Measurements from ENCODE around the gene SIPA1. TPM values are rescaled to one million over a fixed set of nuclear protein-coding genes. Genes with fewer than 3 reads are reported as not detected.

The SIPA1 gene
- total and polyA plus RNA-seq, 9 of the 15 experiments (the other 6 are each of a cell fraction or from before 2014, with no cell fraction given): 0.25 to 85.8 (median 16.8) TPM

DNA sequence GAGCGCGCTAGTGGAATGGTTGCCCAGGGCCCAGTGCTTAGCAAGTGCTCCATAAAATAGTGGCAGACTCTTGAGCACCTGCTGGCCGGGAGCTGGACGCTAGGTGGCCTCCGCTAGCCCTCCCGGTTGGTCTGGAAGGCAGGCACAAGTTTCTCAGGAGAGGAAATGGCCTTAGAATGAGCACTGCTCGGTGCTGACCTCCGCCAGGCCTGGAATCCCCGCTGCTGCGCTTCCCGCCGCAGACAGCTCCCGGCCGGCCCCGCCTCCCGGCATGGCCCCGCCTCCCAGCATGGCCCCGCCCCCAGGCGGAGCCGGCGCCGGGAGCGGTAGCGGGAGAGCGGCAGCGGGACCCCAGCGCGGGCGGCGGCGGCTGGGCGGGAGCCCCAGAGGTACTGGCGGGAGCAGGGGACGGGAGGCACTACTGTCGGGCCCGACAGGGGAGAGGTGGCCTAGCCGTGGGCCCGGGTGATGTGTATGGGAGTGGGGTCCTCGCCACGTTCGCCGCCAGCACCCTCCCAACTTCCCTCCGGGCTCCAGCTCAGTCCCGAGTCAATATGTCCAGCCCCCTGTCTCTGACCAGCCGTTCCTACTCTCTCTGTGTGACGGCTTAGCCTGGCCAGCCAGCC is at the start of gene SIPA1 (continued):
- TF ChIP-seq REST (IDR thresholded peaks at IDR 0.05; ENCODE audit: borderline replicate concordance) (peak; percentile 46; the same call in 1 of the 2 replicates), REST (CRISPR knock-in tag; IDR thresholded peaks at IDR 0.05; ENCODE audit: low read depth) (peak; percentile 77; the same call in 1 of the 2 replicates), ZZZ3 (IDR thresholded peaks at IDR 0.05) (no peak), SAFB (IDR thresholded peaks at IDR 0.05; ENCODE audit: borderline replicate concordance, low read depth, low read length) (no peak), KDM5B (IDR thresholded peaks at IDR 0.05; ENCODE audit: insufficient replicate concordance, low read depth, low read length) (peak; percentile 62), NRF1 (conservative IDR thresholded peaks at IDR 0.05 in 1 of 2, IDR thresholded peaks at IDR 0.05 in 1 of 2) (peak; percentile 81 to 83), ZBTB2 (IDR thresholded peaks at IDR 0.05) (0 out of 2 replicates have a peak, but pooled peaks have one; percentile 26), MYC (IDR thresholded peaks at IDR 0.05; ENCODE audit: low read depth, low read length) (peak; percentile 52), MYC (CRISPR knock-in tag; IDR thresholded peaks at IDR 0.05; ENCODE audit: borderline replicate concordance, low read depth) (no peak), TEAD4 (IDR thresholded peaks at IDR 0.05; ENCODE audit: low read length) (peak; percentile 18; the same call in 1 of the 2 replicates), TEAD4 (CRISPR knock-in tag; IDR thresholded peaks at IDR 0.05; ENCODE audit: borderline replicate concordance) (no peak), JUND (IDR thresholded peaks at IDR 0.05; ENCODE audit: borderline replicate concordance, low read depth, low read length) (peak; percentile 39), JUND (tag; IDR thresholded peaks at IDR 0.05; ENCODE audit: borderline replicate concordance, low read depth, low read length) (no peak), SIN3B (IDR thresholded peaks at IDR 0.05; ENCODE audit: low read depth) (peak; percentile 30; the same call in 1 of the 2 replicates), ATF7 (IDR thresholded peaks at IDR 0.05) (peak; percentile 45; the same call in 1 of the 2 replicates), ZNF830 (CRISPR knock-in tag; IDR thresholded peaks at IDR 0.05) (0 out of 2 replicates have a peak, but pooled peaks have one; percentile 73), ZNF253 (CRISPR knock-in tag; conservative IDR thresholded peaks at IDR 0.05) (no peak)
